Nephron progenitor cell (in vitro differentiated cells): ENCODE data around the gene RCC1.
A peak's percentile ranks its signal among the peaks of the same experiment; 100 is the strongest.
"Not testable (repeated sequence)": the region's sequence is repeated elsewhere in the genome, so short reads cannot be mapped to it uniquely, and the experiment has no call there.

Source experiments
- DNase-seq: peaks from one replicate; pipeline ENCODE4 v3.0.0; 2021
- H3K27ac Mint-ChIP-seq: 2 replicates; pipeline ENCODE4 v1.8.0; 2021; ENCODE audit warnings: mild to moderate bottlenecking, moderate library complexity, mixed read lengths
- H3K27me3 Mint-ChIP-seq: 2 replicates; pipeline ENCODE4 v1.8.0; 2021; ENCODE audit warnings: mild to moderate bottlenecking, low read depth, mixed read lengths; ENCODE audit not compliant: poor library complexity
- H3K36me3 Mint-ChIP-seq: 2 replicates; pipeline ENCODE4 v1.8.0; 2021; ENCODE audit warnings: low read depth, mixed read lengths
- H3K4me1 Mint-ChIP-seq: 2 replicates; pipeline ENCODE4 v1.8.0; 2021; ENCODE audit warnings: mixed read lengths
- H3K4me3 Mint-ChIP-seq: 2 replicates; pipeline ENCODE4 v1.8.0; 2021; ENCODE audit warnings: mild to moderate bottlenecking, moderate library complexity, mixed read lengths
- H3K9me3 Mint-ChIP-seq: 2 replicates; pipeline ENCODE4 v1.8.0; 2021; ENCODE audit warnings: mild to moderate bottlenecking, moderate library complexity, mixed read lengths
- TF ChIP-seq, protein P1 (sequence below): fragments of 200-600 bp; sonication (generic); IDR thresholded peaks from 2 replicates; pipeline ENCODE4 v1.5.0; 2021; ENCODE audit warnings: antibody characterized with exemption

Gene RCC1

DNA sequence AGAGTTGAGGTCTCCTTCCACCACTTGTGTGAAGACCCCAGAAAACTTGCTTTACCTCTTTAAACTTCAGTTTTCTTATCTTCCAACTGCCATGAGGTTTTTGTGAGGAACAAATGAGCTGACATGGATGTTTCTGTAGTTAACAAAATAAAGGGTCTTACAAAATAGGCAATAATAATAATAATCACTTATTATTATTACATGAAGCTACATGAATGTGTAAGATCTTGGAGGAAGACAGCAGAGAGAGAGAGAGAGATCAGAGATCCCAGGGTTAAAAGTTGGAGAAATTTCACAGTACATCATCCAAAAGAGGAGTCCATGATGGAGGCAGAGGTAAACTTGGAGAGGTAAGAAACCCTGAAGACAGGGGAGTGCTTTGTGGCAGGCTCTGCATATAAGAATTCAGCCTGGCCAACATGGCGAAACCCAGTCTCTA, 10.7 kb downstream of the RCC1 start:
- peaks cover 6% of the 10 kb centered on the region for H3K9me3 Mint-ChIP-seq
- TF ChIP-seq, protein P1, sequence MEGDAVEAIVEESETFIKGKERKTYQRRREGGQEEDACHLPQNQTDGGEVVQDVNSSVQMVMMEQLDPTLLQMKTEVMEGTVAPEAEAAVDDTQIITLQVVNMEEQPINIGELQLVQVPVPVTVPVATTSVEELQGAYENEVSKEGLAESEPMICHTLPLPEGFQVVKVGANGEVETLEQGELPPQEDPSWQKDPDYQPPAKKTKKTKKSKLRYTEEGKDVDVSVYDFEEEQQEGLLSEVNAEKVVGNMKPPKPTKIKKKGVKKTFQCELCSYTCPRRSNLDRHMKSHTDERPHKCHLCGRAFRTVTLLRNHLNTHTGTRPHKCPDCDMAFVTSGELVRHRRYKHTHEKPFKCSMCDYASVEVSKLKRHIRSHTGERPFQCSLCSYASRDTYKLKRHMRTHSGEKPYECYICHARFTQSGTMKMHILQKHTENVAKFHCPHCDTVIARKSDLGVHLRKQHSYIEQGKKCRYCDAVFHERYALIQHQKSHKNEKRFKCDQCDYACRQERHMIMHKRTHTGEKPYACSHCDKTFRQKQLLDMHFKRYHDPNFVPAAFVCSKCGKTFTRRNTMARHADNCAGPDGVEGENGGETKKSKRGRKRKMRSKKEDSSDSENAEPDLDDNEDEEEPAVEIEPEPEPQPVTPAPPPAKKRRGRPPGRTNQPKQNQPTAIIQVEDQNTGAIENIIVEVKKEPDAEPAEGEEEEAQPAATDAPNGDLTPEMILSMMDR = no peak
- H3K27ac Mint-ChIP-seq = peak overlapping the region; percentile 56
- H3K4me3 Mint-ChIP-seq = no peak overlapping the region
- peaks cover 33% of the 10 kb centered on the region for H3K36me3 Mint-ChIP-seq
- H3K27me3 Mint-ChIP-seq = peaks cover 3% of the 10 kb centered on the region
- no peak for DNase-seq
- peaks cover 40% of the 10 kb centered on the region for H3K4me1 Mint-ChIP-seq

DNA sequence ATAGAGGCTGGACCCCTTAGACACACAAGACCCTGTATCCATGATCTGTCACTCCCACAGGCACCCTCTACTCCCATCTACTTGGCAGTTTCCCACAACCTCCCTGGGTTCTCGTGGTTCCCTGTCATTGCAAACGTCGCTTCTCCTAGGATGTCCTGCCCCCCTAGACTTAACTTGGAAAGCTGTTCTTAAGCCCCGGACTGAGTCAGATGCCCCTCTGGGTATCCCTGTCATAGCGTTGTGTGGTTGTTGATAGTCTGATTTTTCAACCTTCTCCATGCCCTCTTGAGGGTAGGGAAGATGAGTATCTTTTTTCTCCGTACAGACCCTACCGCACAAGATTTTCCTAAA, 11.8 kb downstream of the RCC1 start:
- H3K36me3 Mint-ChIP-seq = peaks cover 31% of the 10 kb centered on the region
- peaks cover 43% of the 10 kb centered on the region for H3K4me1 Mint-ChIP-seq
- H3K27me3 Mint-ChIP-seq = peaks cover 3% of the 10 kb centered on the region
- no peak for DNase-seq
- H3K9me3 Mint-ChIP-seq = no peaks in the 10 kb centered on the region
- peak overlapping the region; percentile 61 for H3K27ac Mint-ChIP-seq
- H3K4me3 Mint-ChIP-seq = peak overlapping the region; percentile 83
- TF ChIP-seq, protein P1 = no peak

- H3K4me3 Mint-ChIP-seq = peak overlapping the region; percentile 90
- TF ChIP-seq, protein P1 = peak; percentile 99
- H3K4me1 Mint-ChIP-seq = peaks cover 43% of the 10 kb centered on the region
- peak; percentile 95 for DNase-seq
- H3K9me3 Mint-ChIP-seq = no peaks in the 10 kb centered on the region
- peaks cover 3% of the 10 kb centered on the region for H3K27me3 Mint-ChIP-seq
- H3K36me3 Mint-ChIP-seq = peaks cover 31% of the 10 kb centered on the region
- peak overlapping the region; percentile 83 for H3K27ac Mint-ChIP-seq
Measured at GRCh38 chr1:28518000-28518744, 12.3 kb downstream of the RCC1 start.

DNA sequence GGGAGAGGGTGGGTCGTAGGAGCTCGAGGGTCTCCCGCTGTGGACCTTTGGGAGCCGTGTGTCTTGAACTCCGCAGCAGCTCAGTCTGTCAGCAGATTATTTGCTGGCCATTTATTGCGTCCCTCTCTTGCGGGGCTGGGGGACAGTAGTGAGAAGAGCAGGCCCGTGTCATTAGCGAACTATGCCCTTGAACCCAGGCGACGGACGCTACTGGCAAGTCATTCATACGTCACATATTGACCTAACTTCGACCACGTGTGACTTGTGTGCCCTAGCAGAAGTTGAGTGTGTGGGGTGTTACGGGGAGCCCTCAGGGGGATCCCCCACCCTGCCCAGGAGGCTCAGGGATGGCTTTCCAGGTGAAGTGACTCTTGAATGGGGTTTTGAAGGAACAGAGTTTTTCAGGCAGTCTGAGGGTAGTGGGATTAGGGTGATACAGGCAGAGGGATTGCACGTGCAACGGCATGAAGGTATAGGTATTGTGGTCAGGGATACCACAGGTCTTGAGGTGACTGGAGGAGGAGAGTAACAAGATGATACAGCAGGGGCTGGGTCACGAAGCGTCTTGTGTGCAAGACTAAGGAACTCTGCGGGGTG, 13.0 kb downstream of the RCC1 start:
- no peak for DNase-seq
- H3K27me3 Mint-ChIP-seq = peaks cover 3% of the 10 kb centered on the region
- H3K36me3 Mint-ChIP-seq = peaks cover 31% of the 10 kb centered on the region
- H3K27ac Mint-ChIP-seq = peak overlapping the region; percentile 83
- no peaks in the 10 kb centered on the region for H3K9me3 Mint-ChIP-seq
- TF ChIP-seq, protein P1 = no peak
- peak overlapping the region; percentile 90 for H3K4me3 Mint-ChIP-seq
- H3K4me1 Mint-ChIP-seq = peaks cover 43% of the 10 kb centered on the region

DNA sequence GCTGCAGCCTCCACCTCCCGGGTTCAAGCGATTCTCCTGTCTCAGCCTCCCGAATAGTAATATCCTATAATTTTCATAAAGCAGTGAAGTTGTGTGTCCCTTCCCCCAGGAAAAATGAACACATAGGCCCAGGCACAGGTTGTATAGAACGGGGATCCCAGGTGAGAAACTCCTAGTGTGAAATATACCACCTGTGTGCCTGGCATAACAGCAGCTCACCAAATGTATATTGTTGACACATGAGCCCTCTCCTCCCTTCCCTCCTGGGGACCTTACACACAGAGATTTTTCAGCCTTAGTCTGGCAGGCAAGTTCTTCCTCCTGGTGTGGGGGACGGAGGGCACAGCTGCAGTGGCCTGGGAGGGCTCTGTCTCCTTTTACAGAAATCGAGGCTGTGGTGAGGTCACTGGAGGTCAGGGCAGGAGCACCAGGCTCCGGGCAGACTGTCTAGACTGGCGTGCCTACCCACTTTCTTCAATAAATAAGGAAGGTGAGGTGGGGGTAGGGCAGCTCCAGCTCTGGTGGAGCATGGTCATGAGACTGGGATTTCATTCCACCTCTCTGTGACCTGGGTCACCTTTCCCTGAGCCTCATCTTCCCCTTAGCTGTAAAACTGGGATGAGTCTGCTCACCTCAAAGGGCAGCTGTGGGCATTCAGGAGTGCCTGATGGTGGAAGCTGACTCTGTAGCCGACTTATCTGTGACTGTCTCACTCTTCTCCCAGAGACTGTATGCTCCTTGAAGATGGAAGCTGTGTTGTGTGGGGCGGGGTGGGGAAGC, 14.3 kb downstream of the RCC1 start:
- no peak for DNase-seq
- Mint-ChIP-seq H3K36me3 (peaks cover 28% of the 10 kb centered on the region), H3K27me3 (no peaks in the 10 kb centered on the region), H3K27ac (peak overlapping the region; percentile 96), H3K9me3 (no peaks in the 10 kb centered on the region), H3K4me1 (peaks cover 55% of the 10 kb centered on the region), H3K4me3 (peak overlapping the region; percentile 90)
- TF ChIP-seq, protein P1 = no peak

DNA sequence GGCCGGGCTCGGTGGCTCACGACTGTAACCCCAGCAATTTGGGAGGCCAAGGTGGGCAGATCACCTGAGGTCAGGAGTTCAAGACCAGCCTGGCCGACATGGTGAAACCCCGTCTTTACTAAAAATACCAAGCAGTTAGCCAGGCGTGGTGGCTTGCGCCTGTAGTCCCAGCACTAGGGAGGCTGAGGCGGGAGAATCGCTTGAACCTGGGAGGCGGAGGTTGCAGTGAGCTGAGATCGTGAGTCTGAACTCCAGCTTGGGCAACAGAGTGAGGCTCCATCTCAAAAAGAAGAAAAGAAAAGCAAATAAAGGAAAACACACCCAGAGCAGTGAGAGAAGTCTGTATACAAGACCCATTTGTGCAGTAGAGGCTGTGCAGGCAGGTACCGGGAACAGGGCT, 15.0 kb downstream of the RCC1 start:
- not testable (repeated sequence) for H3K27me3 Mint-ChIP-seq, DNase-seq, H3K9me3 Mint-ChIP-seq
- Mint-ChIP-seq H3K4me1 (peaks cover 61% of the 10 kb centered on the region), H3K36me3 (peaks cover 33% of the 10 kb centered on the region), H3K27ac (peak overlapping the region; percentile 96), H3K4me3 (peak overlapping the region; percentile 49)
